GM18502 (cell line): ENCODE results near the gene ACOT9.
"Not testable (repeated sequence)": the region's sequence is repeated elsewhere in the genome, so short reads cannot be mapped to it uniquely, and the experiment has no call there.

ENCODE experiments used
- ATAC-seq: cut with Tn5 transposase; IDR thresholded peaks from one replicate; pipeline ENCODE4 v1.9.1; 2021; ENCODE audit warnings: mild to moderate bottlenecking; ENCODE audit not compliant: unreplicated experiment, poor library complexity

Gene ACOT9, protein sequence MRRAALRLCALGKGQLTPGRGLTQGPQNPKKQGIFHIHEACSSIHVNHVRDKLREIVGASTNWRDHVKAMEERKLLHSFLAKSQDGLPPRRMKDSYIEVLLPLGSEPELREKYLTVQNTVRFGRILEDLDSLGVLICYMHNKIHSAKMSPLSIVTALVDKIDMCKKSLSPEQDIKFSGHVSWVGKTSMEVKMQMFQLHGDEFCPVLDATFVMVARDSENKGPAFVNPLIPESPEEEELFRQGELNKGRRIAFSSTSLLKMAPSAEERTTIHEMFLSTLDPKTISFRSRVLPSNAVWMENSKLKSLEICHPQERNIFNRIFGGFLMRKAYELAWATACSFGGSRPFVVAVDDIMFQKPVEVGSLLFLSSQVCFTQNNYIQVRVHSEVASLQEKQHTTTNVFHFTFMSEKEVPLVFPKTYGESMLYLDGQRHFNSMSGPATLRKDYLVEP

DNA sequence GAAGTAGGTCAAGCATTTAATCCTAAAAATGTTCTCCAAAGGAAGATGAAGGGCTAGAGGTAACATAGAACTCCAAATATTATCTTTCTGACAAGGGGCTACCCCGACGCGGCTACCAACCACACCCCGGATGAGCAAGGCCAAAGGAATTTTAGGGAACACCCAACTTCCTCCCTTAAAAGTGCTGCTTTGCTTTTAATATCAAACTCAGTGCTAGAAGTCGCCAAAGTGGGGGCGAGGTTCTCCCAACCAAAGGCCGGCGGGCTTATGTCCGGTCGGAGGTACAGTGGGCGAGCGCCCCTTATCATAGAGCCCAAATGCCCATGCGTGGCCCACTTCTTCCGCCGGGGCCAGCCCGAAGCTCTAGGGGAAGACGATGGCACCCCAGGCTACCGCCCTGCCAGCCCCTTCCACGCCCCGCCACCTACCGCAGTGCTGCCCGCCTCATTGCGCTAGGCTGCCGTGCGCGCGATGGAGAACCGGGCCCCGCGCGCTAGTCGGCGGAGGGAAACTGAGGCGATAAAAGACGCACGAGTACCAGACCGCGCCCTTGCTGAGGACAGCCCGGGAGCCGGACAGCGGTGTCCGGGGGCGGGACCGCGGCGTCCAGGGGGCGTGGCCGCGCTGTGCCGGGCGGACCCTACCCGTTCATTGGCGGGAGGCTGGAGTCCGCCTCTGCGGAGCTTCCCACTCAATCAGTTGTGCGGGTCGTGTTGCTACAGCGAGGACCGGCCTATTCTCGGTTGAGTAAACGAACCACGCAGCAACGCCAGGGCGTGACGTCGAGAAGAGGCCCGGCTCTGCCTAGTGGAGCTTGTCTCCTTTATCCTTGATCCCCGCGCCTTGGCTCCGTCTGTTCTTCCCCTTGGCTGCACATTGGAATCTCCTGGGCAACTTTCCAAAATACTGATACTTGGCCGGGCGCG, at the start of gene ACOT9:
TSS of gene ACOT9 (minus strand) at position 580 of the 926 bp plus-strand sequence. CDS start at position 448, 132 bp downstream.
- peak; percentile 95 for ATAC-seq

DNA sequence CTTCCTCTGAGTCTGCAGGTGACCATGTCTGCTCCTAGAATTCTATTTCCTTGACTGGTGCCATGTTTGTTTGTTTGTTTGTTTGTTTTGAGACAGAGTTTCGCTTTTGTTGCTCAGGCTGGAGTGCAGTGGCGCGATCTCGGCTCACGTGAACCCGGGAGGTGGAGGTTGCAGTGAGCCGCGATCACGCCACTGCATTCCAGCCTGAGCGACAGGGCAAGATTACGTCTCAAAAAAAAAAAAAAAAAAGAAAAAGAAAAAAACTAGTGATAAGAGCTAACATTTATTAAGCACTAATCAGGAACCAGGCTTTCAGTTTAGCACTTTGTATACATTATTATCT, 47.0 kb upstream of the ACOT9 start:
- no peak for ATAC-seq

DNA sequence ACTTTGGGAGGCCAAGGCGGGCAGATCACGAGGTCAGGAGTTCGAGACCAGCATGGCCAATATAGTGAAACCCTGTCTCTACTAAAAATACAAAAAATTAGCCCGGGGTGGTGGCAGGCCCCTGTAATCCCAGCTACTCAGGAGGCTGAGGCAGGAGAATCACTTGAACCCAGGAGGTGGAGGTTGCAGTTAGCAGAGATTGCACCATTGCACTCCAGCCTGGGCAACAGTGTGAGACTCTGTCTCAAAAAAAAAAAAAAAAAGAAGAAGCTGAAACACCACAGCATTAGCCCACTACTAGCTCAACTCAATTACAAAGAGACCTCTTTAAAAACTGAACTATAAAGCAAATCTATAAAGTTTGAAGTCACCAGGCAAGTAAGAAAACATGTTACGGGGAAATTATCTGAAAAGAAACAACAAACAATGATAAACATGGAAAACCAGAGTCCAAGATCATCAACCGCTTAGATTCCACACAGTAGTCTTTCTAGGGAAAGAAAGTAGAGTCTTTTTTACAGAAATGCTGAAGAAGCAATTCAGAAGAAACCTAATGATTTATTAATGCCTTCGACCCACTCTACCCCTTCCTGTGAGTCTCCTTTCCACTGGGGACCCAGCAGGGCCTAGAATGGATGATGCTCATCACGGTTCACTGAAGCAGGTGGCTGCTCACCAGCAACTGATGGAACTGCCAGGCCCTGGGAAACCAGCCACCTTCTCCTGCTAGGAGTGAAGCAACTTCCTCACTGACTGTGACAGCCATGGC, 46.5 kb upstream of the ACOT9 start:
- no peak for ATAC-seq

DNA sequence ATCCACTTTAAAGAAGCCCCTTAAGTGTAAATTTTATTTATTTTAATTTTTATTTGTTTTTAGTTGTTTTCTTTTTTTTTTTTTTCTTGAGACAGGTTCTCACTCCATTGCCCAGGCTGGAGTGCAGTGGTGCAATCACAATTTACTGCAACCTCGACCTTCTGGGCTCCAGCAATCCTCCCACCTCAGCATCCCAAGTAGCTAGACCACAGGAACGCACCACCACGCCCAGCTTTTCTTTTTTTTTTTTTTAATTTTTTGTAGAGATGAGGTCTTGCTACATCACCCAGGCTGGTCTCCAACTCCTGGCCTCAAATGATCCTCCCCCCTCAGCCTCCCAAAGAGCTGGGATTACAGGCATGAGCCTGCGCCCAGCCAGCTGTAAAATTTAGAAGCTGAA, 45.9 kb upstream of the ACOT9 start:
- no peak for ATAC-seq

DNA sequence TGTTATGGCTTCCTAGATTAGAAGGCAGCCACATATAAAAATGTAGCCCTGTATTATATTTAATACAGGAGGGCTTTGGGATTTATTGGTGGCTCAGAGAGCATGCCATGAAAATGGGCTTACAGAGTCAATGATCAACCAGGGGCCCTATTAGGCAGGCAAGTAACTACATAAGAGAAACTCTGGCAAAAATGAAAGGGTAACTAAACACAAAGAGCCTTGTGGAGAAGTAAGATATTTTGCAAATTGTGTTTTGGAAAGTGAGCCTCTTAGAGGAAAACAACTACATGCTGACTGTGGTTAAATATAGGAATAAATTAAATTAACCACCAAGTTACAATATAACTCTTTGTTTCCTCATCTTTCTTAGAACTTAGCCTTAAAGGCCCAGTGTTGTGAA, 45.4 kb upstream of the ACOT9 start:
- no peak for ATAC-seq

DNA sequence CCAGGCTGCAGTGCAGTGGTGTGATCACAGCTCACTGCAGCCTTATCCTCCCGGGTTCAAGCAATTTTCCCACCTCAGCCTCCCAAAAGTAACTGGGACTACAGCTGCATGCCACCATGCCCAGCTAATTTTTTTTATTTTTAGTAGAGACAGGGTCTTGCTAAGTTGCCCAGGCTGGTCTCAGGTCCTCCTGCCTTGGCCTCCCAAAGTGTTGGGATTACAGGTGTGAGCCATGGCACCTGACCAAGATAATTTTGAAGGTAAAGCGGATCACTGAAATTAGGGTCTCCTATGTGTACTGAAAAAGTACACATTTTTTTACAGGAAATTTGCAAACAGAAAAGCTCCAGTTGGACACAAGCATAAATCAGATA, 44.7 kb upstream of the ACOT9 start:
- no peak for ATAC-seq

DNA sequence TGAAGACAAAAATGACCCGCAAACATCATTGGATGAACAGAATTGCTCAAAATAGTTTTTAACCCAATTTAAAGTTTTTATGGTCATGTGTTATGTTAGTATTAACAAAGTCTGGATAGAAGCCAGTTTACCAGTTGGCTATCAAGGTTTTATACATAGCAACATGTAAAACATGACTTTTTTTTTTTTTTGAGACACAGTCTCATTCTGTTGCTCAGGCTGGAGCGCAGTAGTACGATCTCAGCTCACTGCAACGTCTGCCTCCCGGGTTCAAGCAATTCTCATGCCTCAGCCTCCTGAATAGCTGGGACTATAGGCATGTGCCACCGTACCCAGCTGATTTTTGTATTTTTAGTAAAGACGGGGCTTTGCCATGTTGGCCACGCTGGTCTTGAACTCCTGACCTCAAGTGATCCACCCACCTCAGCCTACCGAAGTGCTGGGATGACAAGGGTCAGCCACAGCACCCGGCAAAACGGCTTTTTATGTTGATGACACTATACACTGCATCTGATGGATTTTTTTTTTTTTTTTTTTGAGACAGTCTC, 43.3 kb upstream of the ACOT9 start:
- ATAC-seq: no peak

DNA sequence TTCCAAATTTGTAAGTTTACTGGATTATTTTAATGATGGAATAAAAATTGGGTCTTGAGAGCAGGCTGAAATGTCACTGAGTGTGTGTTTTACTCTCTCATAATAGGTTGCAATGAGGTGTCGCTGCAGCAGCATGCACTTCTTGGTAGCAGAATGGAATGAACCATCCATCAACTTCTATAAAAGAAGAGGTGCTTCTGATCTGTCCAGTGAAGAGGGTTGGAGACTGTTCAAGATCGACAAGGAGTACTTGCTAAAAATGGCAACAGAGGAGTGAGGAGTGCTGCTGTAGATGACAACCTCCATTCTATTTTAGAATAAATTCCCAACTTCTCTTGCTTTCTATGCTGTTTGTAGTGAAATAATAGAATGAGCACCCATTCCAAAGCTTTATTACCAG, 42.5 kb upstream of the ACOT9 start:
- no peak for ATAC-seq

DNA sequence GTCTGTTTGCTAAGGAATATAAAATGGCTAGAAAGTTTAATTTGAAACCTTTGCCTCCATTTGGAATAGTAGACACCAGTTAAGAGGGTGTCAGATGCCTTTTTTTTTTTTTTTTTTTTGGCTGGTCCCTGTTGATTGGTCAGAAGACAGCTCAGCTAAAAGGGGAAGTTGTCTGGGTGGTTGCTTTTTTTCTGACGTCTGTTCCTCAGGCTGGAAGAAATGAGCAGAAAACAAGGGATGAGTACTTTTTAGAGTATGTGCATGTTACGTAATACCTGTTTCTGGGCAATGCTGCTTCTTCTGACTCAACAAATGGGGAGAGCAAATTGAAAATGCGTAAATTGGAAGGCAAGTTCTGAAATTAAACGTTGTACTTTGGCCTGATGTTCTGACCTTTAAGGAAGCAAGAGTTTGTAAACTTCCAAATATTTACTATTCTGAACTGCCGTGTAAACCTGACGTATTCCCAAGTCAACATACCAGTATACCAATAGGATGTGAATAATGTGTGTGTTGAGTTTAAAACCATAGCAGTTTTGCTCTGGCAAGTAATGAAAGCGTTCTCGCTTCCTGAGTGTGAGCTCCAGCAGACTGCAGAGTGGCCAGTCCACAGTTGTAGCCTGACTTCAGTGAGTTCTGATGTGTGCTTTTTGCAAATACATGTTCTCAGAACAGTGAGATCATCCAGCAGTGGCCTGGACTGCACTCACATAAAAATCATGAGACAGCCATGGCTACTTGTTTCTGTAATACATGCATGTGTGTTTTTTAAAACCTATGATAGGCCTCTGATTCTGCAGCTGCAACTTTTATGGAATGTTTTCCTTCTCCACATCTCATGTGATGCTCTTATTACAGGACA, 41.6 kb upstream of the ACOT9 start:
- ATAC-seq: no peak

DNA sequence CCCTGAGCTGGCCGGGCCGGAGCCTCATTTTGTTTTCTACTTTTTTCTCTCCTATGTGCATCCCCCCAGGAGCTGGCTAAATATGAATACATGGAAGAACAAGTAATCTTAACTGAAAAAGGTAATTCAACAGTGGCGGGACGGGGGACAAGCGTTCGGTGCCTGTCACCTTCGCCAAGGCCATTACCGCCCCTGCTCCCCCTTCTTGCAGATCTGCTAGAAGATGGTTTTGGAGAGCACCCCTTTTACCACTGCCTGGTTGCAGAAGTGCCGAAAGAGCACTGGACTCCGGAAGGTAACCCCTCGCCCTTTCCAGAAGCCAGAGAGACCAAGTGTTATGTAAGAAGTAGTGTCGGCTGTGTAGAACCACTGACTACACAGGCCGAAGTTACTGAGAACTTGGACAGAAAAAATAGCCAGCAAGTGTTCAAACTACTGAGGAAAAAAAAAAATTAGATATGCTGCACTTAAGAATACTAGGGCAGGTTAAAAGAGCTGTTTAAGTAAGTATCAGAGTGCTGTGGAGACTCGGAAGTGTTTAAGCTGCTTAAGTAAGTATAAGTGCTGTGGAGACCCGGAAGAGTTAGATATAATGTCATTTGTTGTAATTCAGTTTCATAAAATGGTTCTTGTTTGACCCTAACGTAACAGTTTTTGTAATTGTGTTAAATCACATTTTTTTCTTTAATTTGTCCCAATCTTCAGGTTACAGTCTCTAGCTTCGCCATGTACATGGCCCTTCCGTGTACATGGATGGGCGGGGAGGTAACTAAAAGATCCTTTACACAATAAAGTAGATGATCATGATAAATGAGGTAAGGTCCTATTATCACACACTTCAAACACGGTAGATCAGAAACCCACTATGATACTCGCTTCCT, 40.8 kb upstream of the ACOT9 start:
- ATAC-seq: no peak

DNA sequence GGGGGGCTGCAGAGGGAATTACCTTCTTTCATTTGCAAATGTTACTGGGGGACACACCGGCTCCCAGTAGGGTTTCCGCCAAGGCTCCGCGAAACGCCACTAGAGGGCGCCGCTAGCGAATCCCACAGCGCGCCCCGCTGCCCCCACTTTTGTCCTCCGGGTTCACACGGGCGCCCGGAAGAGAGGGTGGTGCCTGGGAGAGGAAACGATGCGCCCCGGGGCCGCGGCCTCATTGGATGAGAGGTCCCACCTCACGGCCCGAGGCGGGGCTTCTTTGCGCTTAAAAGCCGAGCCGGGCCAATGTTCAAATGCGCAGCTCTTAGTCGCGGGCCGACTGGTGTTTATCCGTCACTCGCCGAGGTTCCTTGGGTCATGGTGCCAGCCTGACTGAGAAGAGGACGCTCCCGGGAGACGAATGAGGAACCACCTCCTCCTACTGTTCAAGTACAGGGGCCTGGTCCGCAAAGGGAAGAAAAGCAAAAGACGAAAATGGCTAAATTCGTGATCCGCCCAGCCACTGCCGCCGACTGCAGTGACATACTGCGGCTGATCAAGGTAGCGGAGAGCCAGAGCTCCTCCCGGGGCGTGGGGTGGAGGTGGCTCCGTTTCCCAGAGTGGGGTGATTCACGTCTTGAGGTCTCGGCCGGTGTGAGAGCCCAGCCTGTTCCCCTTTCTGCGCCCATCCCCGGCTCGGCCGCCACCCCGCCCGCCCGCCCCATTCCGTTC, 40.0 kb upstream of the ACOT9 start, which contains the start of gene SAT1:
TSS of gene SAT1 (plus strand) at position 311 of the 726 bp plus-strand sequence. CDS start at position 490, 179 bp downstream.
- peak; percentile 80 for ATAC-seq

DNA sequence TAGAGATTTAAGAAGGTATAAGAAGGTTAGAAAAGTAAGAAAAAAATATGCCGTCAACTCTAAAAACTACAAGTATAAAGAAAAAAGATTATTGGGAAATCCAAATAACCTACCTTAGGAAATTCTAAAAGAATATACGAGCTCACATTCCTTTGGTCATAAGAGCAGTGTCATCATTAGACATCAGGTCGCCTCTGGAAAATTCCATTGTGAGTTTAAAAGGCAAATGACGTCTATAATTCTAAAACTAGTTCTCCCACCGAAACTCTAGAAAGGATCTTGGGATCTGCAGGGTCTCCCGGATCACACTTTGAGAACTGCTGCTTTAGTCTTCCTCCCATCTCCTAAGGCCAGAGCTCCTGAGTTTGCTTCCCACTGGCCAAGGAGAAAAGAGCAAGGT, 39.4 kb upstream of the ACOT9 start:
- ATAC-seq: no peak

DNA sequence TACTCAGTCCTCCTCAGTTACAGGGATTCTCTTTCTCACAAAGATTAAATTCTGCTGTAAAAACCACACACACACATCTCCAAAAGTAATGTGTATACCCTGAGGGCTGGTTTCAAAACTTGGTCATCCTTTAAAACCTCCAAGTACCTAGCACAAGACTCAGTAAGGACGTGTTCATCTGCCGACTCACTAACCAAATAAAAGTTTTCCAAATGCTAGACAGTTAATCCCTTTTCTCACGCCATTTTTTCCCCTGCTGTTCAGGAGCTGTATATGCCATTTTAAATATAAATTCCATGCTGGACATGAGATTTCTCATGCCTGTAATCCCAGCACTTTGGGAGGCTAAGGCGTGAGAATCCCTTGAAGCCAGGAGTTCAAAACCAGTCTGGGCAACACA, 35.9 kb upstream of the ACOT9 start:
- no peak for ATAC-seq

DNA sequence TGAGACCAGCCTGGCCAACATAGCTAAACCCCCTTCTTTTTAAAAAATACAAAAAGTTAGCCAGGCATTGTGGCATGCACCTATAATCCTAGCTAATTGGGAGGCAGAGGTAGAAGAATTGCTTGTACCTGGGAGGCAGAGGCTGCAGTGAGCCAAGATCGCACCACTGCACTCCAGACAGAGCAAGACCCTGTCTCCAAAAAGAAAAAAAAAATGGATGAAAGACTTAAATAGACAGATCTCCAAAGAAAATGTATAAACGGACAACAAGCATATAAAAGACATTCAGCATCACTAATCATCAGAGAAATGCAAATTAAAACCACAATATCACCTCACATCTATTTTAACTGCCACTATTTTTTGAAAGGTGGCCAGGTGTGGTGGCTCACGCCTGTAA, 33.3 kb upstream of the ACOT9 start:
- no peak for ATAC-seq

DNA sequence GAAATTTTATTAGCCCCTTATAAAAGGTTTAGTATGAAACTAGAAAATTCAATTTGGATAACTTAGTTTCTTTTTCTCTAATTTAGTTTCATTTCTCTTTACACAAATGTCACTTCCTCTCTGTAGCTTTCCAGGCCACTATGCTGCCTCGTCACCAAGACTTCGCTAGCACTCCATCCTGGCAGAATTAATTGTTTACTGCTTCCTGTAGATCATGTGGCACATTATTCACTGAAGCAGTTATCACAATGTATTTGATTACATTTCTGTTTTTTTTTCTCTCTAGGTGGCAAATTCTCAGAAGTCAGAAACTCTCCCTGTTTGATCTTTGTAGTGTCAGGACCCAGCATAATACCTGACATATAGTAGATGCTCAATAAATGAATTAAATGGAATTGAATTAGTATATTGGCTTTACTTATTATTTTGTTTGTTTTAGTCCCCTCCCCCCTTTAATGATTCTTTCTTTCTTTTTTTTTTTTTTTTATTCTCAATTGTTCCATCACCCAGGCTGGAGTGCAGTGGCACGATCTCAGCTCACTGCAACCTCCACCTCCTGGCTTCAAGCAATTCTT, 30.6 kb upstream of the ACOT9 start:
- peak; percentile 89 for ATAC-seq

DNA sequence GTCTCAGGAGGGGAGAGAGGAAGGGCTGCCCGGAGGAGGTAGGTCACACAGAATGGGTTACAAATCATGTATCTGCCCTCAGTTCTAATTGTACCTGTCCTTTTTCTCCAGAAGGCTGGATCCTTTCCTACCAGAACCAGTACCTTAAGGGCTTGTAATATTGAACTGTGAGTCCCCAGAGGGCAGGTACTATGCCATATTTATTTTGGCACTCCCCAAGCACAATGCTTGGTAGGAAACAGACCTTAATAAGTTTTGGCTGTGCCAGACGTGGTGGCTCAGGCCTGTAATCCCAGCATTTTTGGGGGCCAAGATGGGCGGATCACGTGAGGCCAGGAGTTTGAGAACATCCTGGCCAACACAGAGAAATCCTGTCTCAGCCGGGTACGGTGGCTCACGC, 28.0 kb upstream of the ACOT9 start:
- not testable (repeated sequence) for ATAC-seq

DNA sequence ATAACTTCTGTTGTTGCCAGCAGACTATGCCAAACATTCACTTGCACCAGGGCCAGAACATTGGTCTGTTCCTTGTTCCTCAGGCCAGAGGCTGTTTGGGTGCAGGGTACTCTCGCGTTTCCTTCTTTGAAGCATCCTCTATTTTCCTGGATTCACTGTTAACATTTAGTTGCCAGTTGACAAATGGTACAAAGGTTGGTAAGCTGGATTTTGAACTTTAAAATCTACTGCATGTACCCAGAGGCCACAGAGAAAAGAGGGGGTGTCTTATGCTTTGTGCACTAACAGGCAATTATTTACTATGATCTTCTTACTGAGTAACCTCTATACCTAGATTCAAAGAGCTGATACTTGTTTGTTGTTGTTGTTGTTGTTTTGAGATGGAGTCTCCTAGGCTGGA, 27.1 kb upstream of the ACOT9 start:
- ATAC-seq: no peak
